KOPT-K1 (cell line): Measurements from ENCODE around the gene CSNK2A1.
A peak's percentile ranks its signal among the peaks of the same experiment; 100 is the strongest.

ENCODE experiments used
- H3K27ac ChIP-seq: fragments of 200-600 bp; sonication (generic); 2 replicates; pipeline ENCODE4 v1.5.1; 2016; ENCODE audit warnings: antibody characterized with exemption, mild to moderate bottlenecking, low read depth, low read length; ENCODE audit not compliant: poor library complexity, severe bottlenecking
- H3K36me3 ChIP-seq: fragments of 200-600 bp; sonication (generic); 2 replicates; pipeline ENCODE4 v1.5.1; 2017; ENCODE audit warnings: antibody characterized with exemption, mild to moderate bottlenecking, low read length, moderate library complexity; ENCODE audit not compliant: insufficient read depth
- H3K9me3 ChIP-seq: fragments of 200-600 bp; sonication (generic); 2 replicates; pipeline ENCODE4 v1.5.1; 2017; ENCODE audit warnings: antibody characterized with exemption, low read length, mild to moderate bottlenecking; ENCODE audit not compliant: insufficient read depth, poor library complexity, severe bottlenecking

CSNK2A1 gene

GRCh38 chr20:444862-445426 is 98.6 kb downstream of the CSNK2A1 start:
- Histone ChIP-seq H3K27ac (no peak overlapping the region), H3K9me3 (no peaks in the 10 kb centered on the region), H3K36me3 (peaks cover 81% of the 10 kb centered on the region)

GRCh38 chr20:444117-444516 is 99.5 kb downstream of the CSNK2A1 start:
- Histone ChIP-seq H3K27ac (no peak overlapping the region), H3K36me3 (peaks cover 89% of the 10 kb centered on the region), H3K9me3 (no peaks in the 10 kb centered on the region)

- no peaks in the 10 kb centered on the region for H3K9me3 ChIP-seq
- no peak overlapping the region for H3K27ac ChIP-seq
- H3K36me3 ChIP-seq: peaks cover 89% of the 10 kb centered on the region
Measured at GRCh38 chr20:443223-443775, 100.3 kb downstream of the CSNK2A1 start.

- Histone ChIP-seq H3K27ac (no peak overlapping the region), H3K9me3 (no peaks in the 10 kb centered on the region), H3K36me3 (peaks cover 89% of the 10 kb centered on the region)
Measured at GRCh38 chr20:440636-441035, 103.0 kb downstream of the CSNK2A1 start.

GRCh38 chr20:440148-440547 is 103.4 kb downstream of the CSNK2A1 start:
- H3K36me3 ChIP-seq: peaks cover 89% of the 10 kb centered on the region
- no peak overlapping the region for H3K27ac ChIP-seq
- H3K9me3 ChIP-seq: no peaks in the 10 kb centered on the region

GRCh38 chr20:438571-439469 is 104.8 kb downstream of the CSNK2A1 start:
- H3K27ac ChIP-seq: peak overlapping the region; percentile 63
- no peaks in the 10 kb centered on the region for H3K9me3 ChIP-seq
- peaks cover 87% of the 10 kb centered on the region for H3K36me3 ChIP-seq

- Histone ChIP-seq H3K27ac (peak overlapping the region; percentile 63), H3K36me3 (peaks cover 87% of the 10 kb centered on the region), H3K9me3 (no peaks in the 10 kb centered on the region)
Measured at GRCh38 chr20:437787-438486, 105.7 kb downstream of the CSNK2A1 start.

- no peaks in the 10 kb centered on the region for H3K9me3 ChIP-seq
- H3K36me3 ChIP-seq: peaks cover 87% of the 10 kb centered on the region
- H3K27ac ChIP-seq: no peak overlapping the region
Measured at GRCh38 chr20:436476-436875, 107.1 kb downstream of the CSNK2A1 start.

- Histone ChIP-seq H3K9me3 (no peaks in the 10 kb centered on the region), H3K27ac (no peak overlapping the region), H3K36me3 (peaks cover 87% of the 10 kb centered on the region)
Measured at GRCh38 chr20:435558-435957, 108.0 kb downstream of the CSNK2A1 start.

GRCh38 chr20:434661-435419 is 108.8 kb downstream of the CSNK2A1 start:
- no peak overlapping the region for H3K27ac ChIP-seq
- peaks cover 87% of the 10 kb centered on the region for H3K36me3 ChIP-seq
- H3K9me3 ChIP-seq: no peaks in the 10 kb centered on the region

GRCh38 chr20:434221-434620 is 109.4 kb downstream of the CSNK2A1 start:
- H3K36me3 ChIP-seq: peaks cover 87% of the 10 kb centered on the region
- H3K9me3 ChIP-seq: no peaks in the 10 kb centered on the region
- H3K27ac ChIP-seq: no peak overlapping the region

GRCh38 chr20:433300-433975 is 110.2 kb downstream of the CSNK2A1 start:
- no peaks in the 10 kb centered on the region for H3K9me3 ChIP-seq
- H3K36me3 ChIP-seq: peaks cover 95% of the 10 kb centered on the region
- H3K27ac ChIP-seq: peak overlapping the region; percentile 33

GRCh38 chr20:432677-433299 is 110.8 kb downstream of the CSNK2A1 start:
- Histone ChIP-seq H3K36me3 (peaks cover 97% of the 10 kb centered on the region), H3K27ac (peak overlapping the region; percentile 33), H3K9me3 (no peaks in the 10 kb centered on the region)

- Histone ChIP-seq H3K36me3 (peaks cover 97% of the 10 kb centered on the region), H3K9me3 (no peaks in the 10 kb centered on the region), H3K27ac (no peak overlapping the region)
Measured at GRCh38 chr20:432208-432607, 111.4 kb downstream of the CSNK2A1 start.
